ENCODE results near the gene DPYSL4. TPM values are rescaled to one million over a fixed set of nuclear protein-coding genes. Genes with fewer than 3 reads are reported as not detected.

The DPYSL4 gene
- total and polyA plus RNA-seq, 2 experiments from 2014 or later = 2.1 to 4.1 TPM

DNA sequence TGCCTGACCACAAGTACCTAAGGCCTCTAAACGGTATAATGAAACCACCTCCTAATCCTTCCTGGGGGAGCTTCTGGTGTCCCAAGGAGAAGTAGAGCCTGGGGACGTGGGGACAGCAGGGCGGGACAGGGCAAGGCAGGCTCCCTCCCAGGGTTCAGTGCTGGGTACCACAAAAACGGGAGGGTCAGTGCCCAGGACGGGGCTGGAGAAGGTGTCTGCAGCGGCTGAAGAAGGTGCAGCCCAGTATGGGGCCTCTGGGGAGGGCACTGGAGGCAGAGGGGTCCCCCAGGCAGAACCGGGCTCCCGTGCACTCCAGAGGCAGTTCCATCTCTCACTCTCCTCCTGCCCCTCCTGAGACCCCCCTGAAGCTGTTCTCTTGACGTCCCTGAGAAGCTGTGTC is 46.2 kb downstream of the DPYSL4 start:
- Histone ChIP-seq H3K4me1 (ENCODE audit: insufficient read depth) (no peaks in the 10 kb centered on the region), H3K27me3 (no peaks in the 10 kb centered on the region), H3K79me2 (no peaks in the 10 kb centered on the region), H3K36me3 (replicated peaks; ENCODE audit: insufficient read depth, low read depth) (no peaks in the 10 kb centered on the region), H2AFZ (no peak overlapping the region), H3K27ac (no peak overlapping the region), H3K9me3 (ENCODE audit: low read depth) (no peaks in the 10 kb centered on the region), H3K4me2 (no peak overlapping the region), H4K20me1 (ENCODE audit: insufficient read depth, poor library complexity, severe bottlenecking) (no peaks in the 10 kb centered on the region), H3K9me2 (replicated peaks; ENCODE audit: insufficient read depth) (no peaks in the 10 kb centered on the region), H3K4me3 (no peak overlapping the region)
- WGBS (ENCODE audit: low lambda C conversion rate, missing lambda C conversion rate) = 94% methylated on average over 9 of the region's 9 CpGs
- TF ChIP-seq EZH2 (IDR thresholded peaks at IDR 0.05; ENCODE audit: borderline replicate concordance) (no peak), EZH2phosphoT487 (IDR thresholded peaks at IDR 0.05; ENCODE audit: low read depth, severe bottlenecking, unreplicated experiment) (no peak)
- TF ChIP-seq, protein P1, sequence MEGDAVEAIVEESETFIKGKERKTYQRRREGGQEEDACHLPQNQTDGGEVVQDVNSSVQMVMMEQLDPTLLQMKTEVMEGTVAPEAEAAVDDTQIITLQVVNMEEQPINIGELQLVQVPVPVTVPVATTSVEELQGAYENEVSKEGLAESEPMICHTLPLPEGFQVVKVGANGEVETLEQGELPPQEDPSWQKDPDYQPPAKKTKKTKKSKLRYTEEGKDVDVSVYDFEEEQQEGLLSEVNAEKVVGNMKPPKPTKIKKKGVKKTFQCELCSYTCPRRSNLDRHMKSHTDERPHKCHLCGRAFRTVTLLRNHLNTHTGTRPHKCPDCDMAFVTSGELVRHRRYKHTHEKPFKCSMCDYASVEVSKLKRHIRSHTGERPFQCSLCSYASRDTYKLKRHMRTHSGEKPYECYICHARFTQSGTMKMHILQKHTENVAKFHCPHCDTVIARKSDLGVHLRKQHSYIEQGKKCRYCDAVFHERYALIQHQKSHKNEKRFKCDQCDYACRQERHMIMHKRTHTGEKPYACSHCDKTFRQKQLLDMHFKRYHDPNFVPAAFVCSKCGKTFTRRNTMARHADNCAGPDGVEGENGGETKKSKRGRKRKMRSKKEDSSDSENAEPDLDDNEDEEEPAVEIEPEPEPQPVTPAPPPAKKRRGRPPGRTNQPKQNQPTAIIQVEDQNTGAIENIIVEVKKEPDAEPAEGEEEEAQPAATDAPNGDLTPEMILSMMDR (IDR thresholded peaks at IDR 0.05; ENCODE audit: poor library complexity) = no peak
- DNase-seq (ENCODE audit: low spot score) = no peak

- Histone ChIP-seq H2AFZ (no peak overlapping the region), H3K27me3 (no peaks in the 10 kb centered on the region), H3K4me3 (no peak overlapping the region), H3K27ac (no peak overlapping the region), H3K4me1 (ENCODE audit: insufficient read depth) (no peaks in the 10 kb centered on the region), H3K79me2 (no peaks in the 10 kb centered on the region), H3K9me3 (ENCODE audit: low read depth) (no peaks in the 10 kb centered on the region), H4K20me1 (ENCODE audit: insufficient read depth, poor library complexity, severe bottlenecking) (no peaks in the 10 kb centered on the region), H3K9me2 (replicated peaks; ENCODE audit: insufficient read depth) (no peaks in the 10 kb centered on the region), H3K4me2 (no peak overlapping the region), H3K36me3 (replicated peaks; ENCODE audit: insufficient read depth, low read depth) (no peaks in the 10 kb centered on the region)
- 87% methylated on average over 18 of the region's 18 CpGs for WGBS (ENCODE audit: low lambda C conversion rate, missing lambda C conversion rate)
- TF ChIP-seq EZH2 (IDR thresholded peaks at IDR 0.05; ENCODE audit: borderline replicate concordance) = no peak
- no peak for TF ChIP-seq EZH2phosphoT487 (IDR thresholded peaks at IDR 0.05; ENCODE audit: low read depth, severe bottlenecking, unreplicated experiment)
- TF ChIP-seq, protein P1 (IDR thresholded peaks at IDR 0.05; ENCODE audit: poor library complexity) = no peak
- no peak for DNase-seq (ENCODE audit: low spot score)
These were observed 46.8 kb downstream of the DPYSL4 start for GRCh38 chr10:132233501-132234085.

DNA sequence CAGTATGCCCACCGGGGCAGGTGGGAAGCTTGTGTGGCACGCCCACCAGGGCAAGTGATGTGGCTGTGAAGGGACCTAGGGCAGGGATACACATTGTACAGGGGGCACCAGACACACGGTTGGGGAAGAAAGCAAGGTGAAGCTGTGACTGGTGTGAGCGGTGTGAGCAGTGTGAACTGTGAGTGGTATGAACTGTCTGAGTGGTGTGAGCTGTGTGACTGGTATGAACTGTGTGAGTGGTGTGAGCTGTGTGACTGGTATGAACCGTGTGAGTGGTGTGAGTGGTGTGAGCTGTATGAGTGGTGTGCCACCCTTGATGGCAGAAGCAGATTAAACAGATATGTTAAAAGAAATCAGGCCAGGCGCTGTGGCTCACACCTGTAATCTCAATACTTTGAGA is 48.1 kb downstream of the DPYSL4 start:
- Histone ChIP-seq H3K4me3 (no peak overlapping the region), H3K27me3 (no peaks in the 10 kb centered on the region), H3K79me2 (no peaks in the 10 kb centered on the region), H3K27ac (no peak overlapping the region), H3K9me2 (replicated peaks; ENCODE audit: insufficient read depth) (no peaks in the 10 kb centered on the region), H2AFZ (no peak overlapping the region), H4K20me1 (ENCODE audit: insufficient read depth, poor library complexity, severe bottlenecking) (no peaks in the 10 kb centered on the region), H3K36me3 (replicated peaks; ENCODE audit: insufficient read depth, low read depth) (no peaks in the 10 kb centered on the region), H3K9me3 (ENCODE audit: low read depth) (no peaks in the 10 kb centered on the region), H3K4me2 (no peak overlapping the region), H3K4me1 (ENCODE audit: insufficient read depth) (no peaks in the 10 kb centered on the region)
- DNase-seq (ENCODE audit: low spot score) = no peak
- 89% methylated on average over 6 of the region's 6 CpGs for WGBS (ENCODE audit: low lambda C conversion rate, missing lambda C conversion rate)
- TF ChIP-seq, protein P1 (IDR thresholded peaks at IDR 0.05; ENCODE audit: poor library complexity) = no peak
- TF ChIP-seq EZH2 (IDR thresholded peaks at IDR 0.05; ENCODE audit: borderline replicate concordance) = no peak
- TF ChIP-seq EZH2phosphoT487 (IDR thresholded peaks at IDR 0.05; ENCODE audit: low read depth, severe bottlenecking, unreplicated experiment) = no peak

Data from hepatocyte (in vitro differentiated cells).